Right hindlimb (tissue), 1 donor: ENCODE measurements around the gene SLC24A3.
"Not testable (repeated sequence)": the region's sequence is repeated elsewhere in the genome, so short reads cannot be mapped to it uniquely, and the experiment has no call there.

Experiments
- DNase-seq: peaks from one replicate; pipeline ENCODE4 v3.0.0-alpha.2; 2018

SLC24A3 gene

DNA sequence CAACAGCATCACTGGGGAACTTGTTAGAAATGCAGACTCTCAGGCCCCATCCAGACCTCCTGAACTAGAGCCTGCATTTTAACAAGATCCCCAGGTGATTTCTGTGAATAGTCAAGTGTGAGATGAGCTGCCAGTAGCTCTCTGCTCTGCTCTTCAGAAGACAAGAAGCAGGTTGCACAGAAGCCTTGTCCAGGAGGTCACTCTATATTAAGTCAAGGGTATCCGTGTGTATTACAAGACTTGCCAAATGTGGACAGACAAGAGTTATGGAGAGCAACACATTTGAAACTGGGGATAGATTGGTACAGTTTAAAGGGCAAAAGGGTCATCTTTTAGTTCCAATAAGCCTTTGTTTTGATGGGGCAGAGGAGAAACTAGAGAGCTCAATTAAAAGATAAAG, 522.4 kb downstream of the SLC24A3 start:
- no peak for DNase-seq

DNA sequence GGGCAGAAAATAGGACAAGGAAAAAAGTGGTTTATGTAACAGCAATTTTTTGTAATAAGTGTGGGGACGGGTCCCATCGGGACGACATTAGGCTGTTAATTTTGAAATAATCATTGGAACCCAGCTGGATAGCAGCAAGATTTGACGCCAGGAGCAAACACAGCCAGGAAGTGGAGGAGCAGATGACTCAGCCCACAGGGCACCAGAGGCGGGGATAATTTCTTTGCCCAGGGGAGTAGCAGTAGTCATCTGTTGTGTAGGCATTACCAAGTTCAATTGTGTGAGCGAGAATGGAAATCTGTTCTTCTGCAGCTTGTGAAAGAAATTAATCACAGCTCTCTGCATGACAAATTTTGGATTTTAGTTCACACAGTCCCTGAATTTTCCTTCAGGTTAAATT, 523.0 kb downstream of the SLC24A3 start:
- peak; percentile 67 for DNase-seq

DNA sequence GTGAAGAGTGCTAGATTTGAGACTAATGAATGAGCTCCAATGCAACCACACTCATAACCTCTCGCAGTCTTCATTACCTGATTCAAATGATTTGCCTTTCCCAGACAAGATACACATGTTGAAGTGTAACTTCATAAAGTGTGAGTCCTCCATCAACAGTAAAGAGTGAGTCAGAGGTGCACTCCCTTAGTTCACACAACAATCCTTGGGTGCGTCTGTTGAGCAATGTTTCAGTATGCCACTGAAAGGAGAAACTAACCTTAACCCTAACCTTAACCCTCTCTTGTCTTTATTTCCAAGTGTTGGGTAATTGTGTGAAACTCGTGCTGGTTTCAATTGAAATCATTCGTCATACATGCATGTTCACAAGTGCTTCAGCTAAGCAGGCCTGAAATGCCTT, 524.6 kb downstream of the SLC24A3 start:
- DNase-seq = no peak

DNA sequence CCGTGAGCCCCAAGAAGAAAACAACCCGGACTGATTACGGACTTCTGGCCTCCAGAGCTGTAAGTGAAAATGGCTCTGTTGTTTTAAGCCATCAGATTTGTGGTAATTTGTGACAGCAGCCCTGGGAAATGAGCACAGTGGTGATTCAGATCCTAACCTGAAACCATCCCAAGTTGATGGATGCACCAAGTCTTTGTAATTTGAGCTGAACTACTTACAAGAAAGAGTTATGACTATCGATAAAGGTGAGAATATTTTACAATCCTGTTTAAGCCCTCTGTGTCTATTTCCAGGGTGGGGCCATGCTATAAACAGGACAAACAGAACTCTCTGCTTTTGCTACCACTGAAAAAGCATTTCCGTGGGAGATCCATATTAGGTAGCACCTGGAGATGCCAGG, 526.5 kb downstream of the SLC24A3 start:
- no peak for DNase-seq

DNA sequence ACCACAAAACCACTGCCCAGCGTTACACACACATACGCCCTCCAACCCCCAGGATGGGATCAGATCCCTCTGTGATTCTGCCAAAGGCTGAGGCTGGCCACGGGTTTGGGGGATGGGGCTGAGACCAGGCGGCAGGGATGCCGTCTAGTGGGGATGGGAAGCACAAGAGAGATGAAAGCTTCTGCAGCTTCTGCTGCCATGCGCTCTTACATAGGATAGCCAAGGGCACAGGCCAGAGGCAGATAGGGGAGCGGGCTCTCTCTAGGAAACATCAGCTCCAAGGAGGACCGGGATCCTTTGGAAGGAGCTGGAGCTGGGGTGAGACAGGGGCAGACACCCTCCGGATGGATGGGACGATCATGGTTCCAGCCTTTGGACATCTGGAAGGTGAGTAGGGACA, 526.9 kb downstream of the SLC24A3 start:
- no peak for DNase-seq

DNA sequence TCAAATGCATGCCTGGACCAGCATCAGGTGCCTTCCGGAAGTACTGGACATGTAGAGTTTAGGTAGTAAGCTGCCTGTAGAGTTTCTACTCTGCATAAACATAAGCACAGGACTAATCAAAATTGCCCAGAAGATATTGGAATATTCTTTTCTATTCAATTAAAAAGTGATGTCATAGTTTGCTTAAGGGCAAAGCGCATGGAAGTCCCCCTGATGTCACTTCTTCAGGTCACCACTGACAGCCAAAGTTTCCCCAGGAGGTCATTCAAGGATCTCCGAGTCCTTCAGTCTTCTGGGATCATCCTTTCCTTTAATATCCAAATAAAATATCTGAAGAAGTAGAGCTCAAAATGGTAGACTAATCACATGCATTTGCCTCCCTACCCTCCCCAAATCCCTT, 528.1 kb downstream of the SLC24A3 start:
- DNase-seq = no peak

DNA sequence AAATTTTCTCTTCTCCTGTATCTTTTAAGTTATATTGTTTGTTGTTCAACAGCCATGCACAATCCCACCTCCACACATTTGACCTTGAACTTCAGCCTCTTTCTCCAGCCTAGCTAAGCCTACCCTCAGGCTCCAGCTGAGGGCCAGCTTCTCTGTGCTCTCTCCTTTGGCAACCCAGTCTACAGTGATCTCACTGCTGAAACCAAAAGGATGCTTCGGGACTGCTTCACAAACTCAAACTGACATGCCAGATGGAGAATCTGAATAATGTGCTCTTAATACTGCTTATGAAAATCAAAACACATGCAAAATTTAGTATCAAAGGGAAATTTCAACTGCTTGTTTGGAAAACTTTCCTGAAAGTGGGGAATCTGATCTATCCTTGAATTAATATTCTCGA, 529.5 kb downstream of the SLC24A3 start:
- no peak for DNase-seq

DNA sequence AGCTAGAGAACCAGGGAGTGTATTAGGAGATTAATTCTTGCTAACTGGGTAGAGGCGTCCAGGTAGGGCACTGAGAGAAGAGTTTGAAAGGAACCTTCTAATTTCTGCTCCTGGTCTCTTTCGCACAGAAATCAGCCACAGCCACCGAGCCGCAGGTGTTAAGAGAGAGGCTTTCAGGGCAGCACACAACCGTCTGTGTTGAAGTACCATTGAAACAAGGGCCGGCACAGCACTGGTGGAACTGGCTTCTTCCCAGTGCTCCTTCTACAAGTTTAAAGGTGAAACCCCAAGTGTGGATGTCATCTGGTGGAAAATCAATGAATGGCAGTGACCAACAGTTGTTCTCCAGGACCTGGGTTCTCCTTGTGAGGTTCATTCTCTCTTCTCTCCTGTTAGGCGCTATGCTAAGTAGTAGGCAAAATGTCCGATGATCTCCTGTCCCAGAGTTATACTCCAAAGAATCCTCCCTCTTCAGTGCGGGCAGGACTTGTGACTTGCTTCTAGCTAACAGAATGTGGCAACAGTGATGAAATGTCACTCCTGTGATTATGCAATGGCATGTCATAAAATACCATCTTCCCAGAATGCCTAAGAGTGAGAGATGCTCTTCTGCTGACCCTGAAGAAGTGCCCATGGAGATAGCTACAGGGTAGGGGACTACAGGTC, 530.7 kb downstream of the SLC24A3 start:
- no peak for DNase-seq

DNA sequence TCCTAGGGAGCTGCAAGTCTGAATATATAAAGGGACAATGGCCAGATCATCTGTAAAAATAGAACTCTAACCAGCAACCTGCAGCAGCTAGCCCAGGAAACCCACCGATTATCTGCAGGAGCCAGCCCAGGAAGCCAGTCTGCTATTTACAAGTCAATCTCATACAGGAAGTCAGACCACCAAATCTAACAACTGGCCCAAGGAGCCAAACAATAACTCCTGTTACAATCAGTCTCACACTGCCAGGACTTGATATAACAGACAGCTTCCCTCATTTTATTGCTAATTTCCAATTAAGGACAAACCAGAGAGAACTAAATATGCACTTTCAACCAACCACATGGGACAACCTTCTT, 531.2 kb downstream of the SLC24A3 start:
- DNase-seq = no peak

DNA sequence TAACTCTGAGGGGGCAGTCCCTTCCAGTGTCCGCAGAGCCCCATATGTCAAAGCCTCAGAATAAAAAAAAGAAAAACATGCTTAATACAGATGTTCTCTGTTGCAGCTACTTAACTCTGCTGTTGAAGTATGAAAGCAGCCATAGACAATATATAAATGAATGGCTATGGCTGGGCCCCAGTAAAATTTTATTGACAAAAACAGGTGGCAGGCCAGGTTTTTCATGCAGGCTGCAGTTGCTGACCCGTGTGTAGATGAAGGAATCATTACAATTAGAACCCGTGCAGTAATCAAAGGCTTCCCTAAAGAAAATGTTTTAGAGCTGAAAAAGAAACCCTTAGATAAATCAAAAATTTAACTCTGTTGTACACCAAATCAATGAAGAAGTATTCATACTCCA, 532.7 kb downstream of the SLC24A3 start:
- no peak for DNase-seq

DNA sequence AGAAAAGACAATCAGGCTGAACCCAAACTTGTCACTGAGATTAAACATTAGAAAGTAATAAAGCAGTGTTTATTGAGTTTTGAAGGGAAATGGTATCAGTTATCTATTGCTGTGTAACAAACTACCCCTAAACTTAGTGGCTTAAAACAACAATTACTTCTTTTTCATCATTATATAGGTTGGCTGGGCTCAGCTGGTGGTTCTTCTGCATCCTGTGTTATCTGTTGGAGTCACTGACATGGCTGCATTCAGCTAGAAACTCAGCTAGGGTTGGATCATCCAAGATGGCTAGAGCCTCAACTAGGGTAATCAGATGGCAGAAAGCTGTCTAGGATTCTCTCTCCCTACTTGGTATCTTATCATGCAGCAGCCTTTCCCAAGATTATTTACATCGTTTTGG, 533.1 kb downstream of the SLC24A3 start:
- DNase-seq = no peak

DNA sequence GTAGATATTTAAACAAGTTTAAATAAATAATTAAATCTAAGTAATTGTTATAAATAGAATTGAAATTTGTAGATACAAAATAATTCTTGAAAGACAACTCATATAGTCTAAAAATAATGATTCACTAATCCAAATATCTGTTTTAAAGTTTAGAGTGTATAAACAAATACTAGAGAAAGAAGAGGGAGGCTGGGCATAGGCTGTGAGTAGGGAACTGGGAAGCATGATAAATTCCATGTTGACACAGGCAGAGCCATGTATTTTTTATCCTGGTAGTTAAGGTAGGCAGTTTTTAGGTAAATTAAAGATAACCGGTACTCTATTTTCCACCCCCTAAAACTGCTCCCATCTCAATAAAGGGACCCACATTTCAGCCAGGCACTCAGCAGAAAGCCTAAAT, 534.0 kb downstream of the SLC24A3 start:
- no peak for DNase-seq

DNA sequence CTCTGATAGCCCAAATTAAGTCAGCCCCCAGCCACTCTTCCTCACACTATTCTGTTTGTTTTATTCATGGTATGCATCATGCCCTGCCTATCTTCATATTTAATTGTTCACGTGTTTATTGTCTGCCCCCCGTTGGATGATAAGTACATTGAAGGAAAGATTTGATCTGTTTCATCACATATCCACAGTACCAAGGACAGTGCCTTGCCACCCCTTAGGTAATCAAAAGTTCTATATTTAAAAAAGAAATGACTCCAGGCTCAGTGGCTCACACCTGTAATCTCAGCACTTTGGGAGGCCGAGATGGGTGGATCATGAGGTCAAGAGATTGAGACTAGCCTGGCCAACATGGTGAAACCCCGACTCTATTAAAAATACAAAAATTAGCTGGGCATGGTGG, 535.5 kb downstream of the SLC24A3 start:
- DNase-seq = no peak

DNA sequence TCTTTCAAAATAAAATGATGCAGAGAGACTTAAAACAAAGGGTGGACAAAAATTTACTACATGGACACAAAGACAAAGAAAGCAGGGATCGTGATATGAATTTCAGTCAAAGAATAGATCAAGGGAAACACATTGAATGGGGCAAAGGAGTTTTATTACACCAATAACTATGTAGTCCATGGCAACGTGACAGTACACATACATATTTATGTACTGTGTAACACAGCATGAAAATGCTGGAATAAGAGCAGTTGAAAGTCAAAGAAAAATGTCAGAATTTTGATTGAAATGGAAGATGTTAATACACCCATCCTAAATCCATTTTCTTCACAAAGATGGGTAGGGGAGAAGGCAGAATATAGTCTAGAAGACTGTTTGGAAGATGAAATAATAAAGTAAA, 536.2 kb downstream of the SLC24A3 start:
- no peak for DNase-seq

DNA sequence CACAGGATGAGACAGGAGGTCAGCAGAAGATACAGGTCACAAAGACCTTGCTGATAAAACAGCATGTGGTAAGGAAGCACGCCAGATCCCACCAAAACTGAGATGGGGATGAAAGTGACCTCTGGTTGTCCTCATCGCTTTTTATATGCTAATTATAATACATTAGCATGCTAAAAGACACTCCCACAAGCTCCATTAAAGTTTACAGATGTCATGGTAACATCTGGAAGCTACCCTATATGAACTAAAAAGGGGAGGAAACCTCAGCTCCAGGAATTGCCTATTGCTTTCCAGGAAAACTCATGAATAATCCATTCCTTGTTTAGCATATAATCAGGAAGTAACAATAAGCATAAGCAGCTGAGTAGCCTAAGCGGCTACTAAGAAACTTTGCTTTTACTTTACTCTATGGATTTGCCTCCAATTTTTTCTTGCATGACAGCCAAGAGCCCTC, 537.2 kb downstream of the SLC24A3 start:
- no peak for DNase-seq

DNA sequence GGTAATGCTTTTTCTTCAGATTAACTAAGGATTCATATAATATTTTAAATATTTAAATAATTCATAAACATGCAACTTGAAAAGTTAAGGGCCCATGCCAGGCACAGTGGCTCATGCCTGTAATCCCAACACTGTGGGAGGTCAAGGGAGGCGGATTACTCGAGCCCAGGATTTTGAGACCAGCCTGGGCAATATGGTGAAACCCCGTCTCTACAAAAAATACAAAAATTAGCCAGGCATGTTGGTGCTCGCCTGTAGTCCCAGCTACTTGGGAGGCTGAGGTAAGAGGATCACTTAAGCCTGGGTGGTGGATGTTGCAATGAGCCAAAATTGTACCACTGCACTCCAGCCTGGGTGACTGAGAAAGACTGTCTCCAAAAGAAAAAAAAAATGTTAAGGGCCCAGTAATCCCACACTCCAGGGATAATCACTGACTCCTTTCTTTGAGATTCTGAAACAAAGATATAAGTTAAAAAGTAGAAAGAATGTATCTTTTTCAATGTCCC, 537.7 kb downstream of the SLC24A3 start:
- no peak for DNase-seq

DNA sequence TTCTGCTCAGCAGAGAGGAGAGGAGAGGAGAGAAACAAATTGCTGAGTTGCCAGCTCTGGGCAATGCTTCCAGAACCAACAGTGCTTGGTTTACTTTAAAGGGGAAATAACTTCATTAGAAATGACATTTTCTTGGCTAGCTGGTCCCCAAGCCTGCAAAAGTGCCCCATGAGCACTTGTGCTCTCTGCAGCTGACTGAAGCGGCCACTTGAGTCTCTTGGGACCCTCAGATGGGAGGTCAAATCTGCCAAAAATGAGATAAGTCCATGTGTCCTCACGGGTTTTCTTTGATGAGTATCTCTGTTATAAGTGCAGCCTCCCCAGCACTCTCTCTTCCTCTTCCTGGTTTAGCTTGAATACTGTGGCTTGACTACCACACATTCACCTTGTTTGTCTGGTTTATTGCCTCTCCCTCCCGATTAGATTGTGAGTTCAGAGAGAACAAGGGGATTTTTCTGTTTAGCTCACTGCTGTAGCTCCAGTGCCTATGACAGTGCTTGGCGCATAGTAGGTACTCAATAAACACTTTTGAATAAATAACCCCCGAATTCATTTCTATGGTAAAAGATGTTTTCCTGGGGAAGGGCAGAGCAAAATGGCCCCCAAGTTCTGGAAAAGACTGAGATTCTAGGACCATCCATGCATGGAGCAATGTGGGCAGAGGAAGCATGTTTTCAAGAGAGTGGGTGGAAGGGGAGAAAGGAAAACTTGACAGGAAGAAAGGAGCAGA, 538.6 kb downstream of the SLC24A3 start:
- no peak for DNase-seq

DNA sequence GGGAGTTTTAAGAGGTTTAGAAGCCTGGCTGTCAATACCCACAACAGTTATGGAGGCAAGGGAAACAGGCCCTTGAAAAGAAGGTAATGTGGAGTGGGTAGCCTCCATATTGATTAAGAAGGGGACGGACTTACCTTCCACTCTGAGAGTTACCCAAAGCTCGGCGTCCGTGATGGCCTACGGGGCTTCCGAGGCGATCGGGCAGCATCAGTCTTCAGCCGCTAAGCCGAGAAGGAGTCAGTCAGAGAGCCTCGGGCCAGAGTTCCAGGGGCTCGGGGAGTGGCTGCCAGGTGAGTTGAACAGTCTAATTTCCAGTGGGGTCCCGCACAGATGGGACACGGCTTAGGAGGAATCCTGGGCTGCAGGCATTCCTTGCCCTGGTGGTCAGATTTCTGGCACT, 541.8 kb downstream of the SLC24A3 start:
- not testable (repeated sequence) for DNase-seq

DNA sequence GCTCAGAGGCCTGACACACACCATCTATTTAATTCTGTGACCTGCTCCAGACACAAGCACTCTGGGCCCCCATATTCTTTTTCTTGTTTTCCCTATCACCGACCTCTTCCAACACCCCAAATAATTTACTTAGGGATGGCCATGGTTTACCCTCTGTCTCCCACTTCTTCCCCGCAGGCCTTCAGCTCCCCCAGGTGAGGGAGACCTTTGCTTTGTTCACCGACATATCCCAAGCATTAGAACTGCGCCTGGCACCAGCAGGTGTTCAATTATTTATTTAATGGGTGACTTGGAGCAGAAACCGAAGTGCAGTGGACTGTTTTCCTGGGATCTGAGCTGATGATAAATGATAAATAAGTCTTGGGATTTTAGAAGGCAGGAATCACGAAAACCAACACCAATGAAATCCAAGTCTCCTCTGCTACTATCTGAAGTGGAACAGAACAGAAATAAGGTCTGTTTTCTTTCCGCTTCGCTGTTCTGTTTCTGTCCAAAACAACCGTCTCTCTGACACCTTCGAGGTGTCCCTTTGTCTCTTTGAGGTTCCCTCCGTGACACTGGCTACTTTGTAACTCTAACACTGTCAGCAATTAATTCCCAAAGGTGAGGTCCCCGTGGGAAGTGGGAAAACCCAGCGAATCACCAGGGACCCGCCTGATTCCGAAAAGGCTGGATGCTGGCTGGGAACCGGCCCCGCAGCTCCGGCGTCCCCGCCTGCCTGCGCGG, 544.5 kb downstream of the SLC24A3 start:
- DNase-seq = no peak

DNA sequence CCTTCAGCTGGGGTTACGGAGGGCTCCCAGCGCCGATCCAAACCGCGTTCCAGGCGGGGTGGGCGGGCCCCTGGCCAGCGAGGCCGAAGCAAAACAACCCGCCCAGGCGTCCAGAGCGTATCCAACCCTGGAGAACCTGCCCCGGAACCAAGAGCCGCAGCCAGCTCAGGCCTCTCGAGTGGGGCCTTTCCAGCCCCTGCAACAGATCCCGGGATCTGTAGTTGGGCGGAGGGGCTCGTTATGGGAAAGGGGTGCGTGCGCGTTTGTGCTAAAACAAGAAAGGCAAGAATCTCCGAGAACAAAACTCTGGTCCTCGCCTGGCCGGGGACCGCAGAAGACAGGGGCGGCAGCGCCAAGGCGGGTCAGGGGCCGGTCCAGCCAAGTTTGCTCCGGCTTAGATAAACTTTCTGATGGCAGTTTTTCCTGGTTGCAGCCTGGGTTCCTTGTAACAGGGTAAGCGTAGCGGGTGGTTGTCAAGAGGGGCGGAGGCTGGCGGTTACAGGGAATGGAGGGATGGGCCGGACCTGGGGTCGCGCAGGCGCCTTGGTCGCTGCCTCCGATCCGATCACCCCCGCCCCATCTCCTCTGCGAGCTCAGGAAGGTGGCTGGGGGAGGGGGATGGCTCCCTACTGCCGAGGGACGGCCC, 545.2 kb downstream of the SLC24A3 start:
- DNase-seq = peak; percentile 96

DNA sequence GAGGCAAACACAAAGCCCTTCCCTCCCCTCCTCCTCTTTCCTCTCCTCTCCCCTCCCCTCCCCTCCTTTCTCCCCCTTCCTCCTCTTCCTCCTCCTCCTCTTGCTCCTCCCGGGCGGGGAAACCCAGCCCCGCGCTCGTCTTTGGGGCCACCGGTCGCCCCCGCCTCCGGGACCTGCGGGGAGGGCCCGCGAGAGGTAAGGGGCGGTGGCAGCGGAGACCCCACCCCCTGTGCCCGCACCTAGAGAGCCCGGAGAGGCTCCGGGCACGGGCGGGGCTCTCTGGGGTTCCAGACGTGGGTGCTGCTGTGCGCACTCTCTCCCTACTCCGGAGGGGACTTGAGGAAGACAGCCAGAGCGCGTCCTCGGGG, 545.7 kb downstream of the SLC24A3 start, which contains the start of gene RIN2:
Gene RIN2, plus strand, starts transcription at position 126 of the 368 bp plus-strand sequence. CDS start 131,344 bp downstream, outside the sequence.
- no peak for DNase-seq

DNA sequence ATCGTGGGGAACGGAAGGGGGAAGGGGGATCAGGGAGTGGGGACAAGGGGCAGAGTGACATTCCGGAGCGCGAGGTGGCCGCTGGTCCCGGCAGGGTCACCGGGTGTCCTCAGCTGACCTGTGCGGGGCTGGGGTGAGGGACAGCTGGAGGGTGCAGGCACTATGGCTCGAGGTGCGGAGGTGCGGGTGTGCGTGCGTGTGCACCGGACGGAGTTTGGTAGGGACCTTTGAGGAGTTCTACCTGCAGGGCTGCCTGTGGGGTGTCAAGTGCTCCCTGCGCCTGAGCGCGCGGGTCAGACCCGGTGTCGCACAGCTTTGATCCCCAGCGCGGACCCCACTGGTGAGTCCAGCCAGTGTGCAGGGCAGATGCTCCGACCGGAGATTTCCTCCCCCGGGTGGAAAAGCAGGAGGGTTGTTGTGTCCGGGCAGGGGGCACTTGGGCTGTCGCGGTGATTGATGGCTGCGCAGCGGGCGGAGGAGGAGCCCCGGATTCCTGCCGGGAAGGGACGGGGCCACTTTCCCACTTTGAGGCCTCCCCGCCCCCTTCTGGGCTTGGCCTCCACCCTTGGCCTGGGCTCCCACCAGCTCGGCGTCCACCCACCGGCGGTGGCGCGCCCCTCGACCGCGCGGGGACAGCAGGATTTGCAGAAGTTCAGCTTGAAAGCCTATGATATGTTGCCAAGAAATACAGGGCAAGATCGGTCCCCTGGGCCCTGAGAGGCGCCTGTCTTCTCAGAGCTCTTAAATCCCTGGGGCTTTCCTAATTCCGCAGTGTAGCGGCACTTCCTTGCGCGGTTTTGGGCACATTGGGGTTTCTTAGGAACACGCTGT, 546.3 kb downstream of the SLC24A3 start:
- DNase-seq = peak; percentile 80

DNA sequence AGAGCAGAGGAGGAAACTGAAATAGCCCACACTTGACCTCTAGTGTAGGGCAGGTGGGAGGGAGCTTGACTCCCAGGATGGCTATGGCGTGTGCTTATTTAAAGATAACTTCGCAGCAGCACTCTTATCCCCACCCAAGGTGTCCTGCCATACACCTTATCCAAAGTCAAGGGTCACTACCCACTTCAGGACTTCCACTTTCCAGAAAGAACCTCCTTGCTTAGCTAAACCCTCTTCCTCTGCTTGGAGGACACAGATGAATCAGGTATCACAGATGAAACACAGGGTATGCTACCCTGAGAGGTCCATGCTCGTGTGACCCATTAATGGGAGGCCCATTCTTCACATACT, 547.9 kb downstream of the SLC24A3 start:
- no peak for DNase-seq
